ENCODE measurements around the gene CDKN1C.

GRCh38 chr11:2919837-2920236, 34.3 kb upstream of the CDKN1C start:
- no peak for TF ChIP-seq CTCF (IDR thresholded peaks at IDR 0.05; ENCODE audit: insufficient read depth, low read length)
- no peak for TF ChIP-seq POLR2AphosphoS5 (IDR thresholded peaks at IDR 0.05; ENCODE audit: low read depth)
